OCI-LY3 (cell line): ENCODE data around the gene EAF1.
"Not testable (repeated sequence)": the region's sequence is repeated elsewhere in the genome, so short reads cannot be mapped to it uniquely, and the experiment has no call there.

Source experiments
- H2AFZ ChIP-seq: fragments of 200-600, 300-600 bp; shearing (Covaris generic); 2 replicates; pipeline ENCODE4 v1.6.0; 2014; ENCODE audit warnings: antibody characterized with exemption, low read depth, low read length
- H3K27ac ChIP-seq: fragments of 200-600, 300-600 bp; sonication (generic); 2 replicates; pipeline ENCODE4 v1.5.1; 2014; ENCODE audit warnings: mild to moderate bottlenecking, low read length, moderate library complexity, mixed read lengths
- H3K27me3 ChIP-seq: fragments of 200-600, 300-600 bp; sonication (generic); 2 replicates; pipeline ENCODE4 v1.6.1; 2014; ENCODE audit warnings: low read depth, low read length, mixed read lengths
- H3K36me3 ChIP-seq: fragments of 200-600, 300-600 bp; sonication (generic); replicated peaks from 2 replicates; pipeline ENCODE3; 2014; ENCODE audit warnings: low read depth, low read length, mixed read lengths
- H3K4me1 ChIP-seq: fragments of 300-600, 200-600 bp; sonication (generic); 2 replicates; pipeline ENCODE4 v1.6.1; 2014; ENCODE audit warnings: low read length, mixed read lengths
- H3K4me2 ChIP-seq: fragments of 200-600, 300-600 bp; sonication (generic); 2 replicates; pipeline ENCODE4 v1.6.1; 2014; ENCODE audit warnings: low read length, mixed read lengths
- H3K4me3 ChIP-seq: fragments of 300-600, 200-600 bp; sonication (generic); 2 replicates; pipeline ENCODE4 v1.5.1; 2014; ENCODE audit warnings: antibody characterized with exemption, mild to moderate bottlenecking, low read length, moderate library complexity
- H3K79me2 ChIP-seq: fragments of 300-600, 200-600 bp; shearing (Covaris generic); 2 replicates; pipeline ENCODE4 v1.6.1; 2014; ENCODE audit warnings: mild to moderate bottlenecking, low read length, mixed read lengths
- H3K9ac ChIP-seq: fragments of 300-600, 200-600 bp; shearing (Covaris generic); 2 replicates; pipeline ENCODE4 v1.6.0; 2014; ENCODE audit warnings: mild to moderate bottlenecking, low read length, moderate library complexity
- H3K9me3 ChIP-seq: fragments of 200-600, 300-600 bp; shearing (Covaris generic); 2 replicates; pipeline ENCODE4 v1.6.1; 2014; ENCODE audit warnings: low read length, mixed read lengths; ENCODE audit not compliant: insufficient read depth
- H4K20me1 ChIP-seq: fragments of 200-600, 300-600 bp; sonication (generic); 2 replicates; pipeline ENCODE4 v1.6.1; 2016; ENCODE audit warnings: low read length, mixed read lengths; ENCODE audit not compliant: insufficient read depth
- CTCF ChIP-seq: fragments of 200-600, 300-600 bp; sonication (generic); IDR thresholded peaks from 2 replicates; pipeline ENCODE4 v1.5.1; 2014; ENCODE audit warnings: antibody characterized with exemption, low read length, low read depth
- EZH2phosphoT487 ChIP-seq: fragments of 200-600 bp; shearing (Covaris generic); IDR thresholded peaks from 2 replicates; pipeline ENCODE4 v1.6.1; 2018; ENCODE audit warnings: antibody characterized with exemption, mixed run types, low read depth

Gene EAF1

GRCh38 chr3:15391007-15391406 lies 36.4 kb upstream of the EAF1 start:
- H3K4me1 ChIP-seq = peaks cover 56% of the 10 kb centered on the region
- no peaks in the 10 kb centered on the region for H4K20me1 ChIP-seq
- peaks cover 7% of the 10 kb centered on the region for H3K36me3 ChIP-seq
- peaks cover 6% of the 10 kb centered on the region for H3K9me3 ChIP-seq
- H3K9ac ChIP-seq = no peak overlapping the region
- H3K27ac ChIP-seq = peak overlapping the region; percentile 54
- H2AFZ ChIP-seq = peak overlapping the region; percentile 20
- no peak overlapping the region for H3K4me3 ChIP-seq
- no peaks in the 10 kb centered on the region for H3K79me2 ChIP-seq
- no peak overlapping the region for H3K4me2 ChIP-seq
- H3K27me3 ChIP-seq = no peaks in the 10 kb centered on the region
- TF ChIP-seq EZH2phosphoT487 = no peak
- no peak for TF ChIP-seq CTCF

- not testable (repeated sequence) for H3K4me2 ChIP-seq, H3K36me3 ChIP-seq, H3K27me3 ChIP-seq, H2AFZ ChIP-seq, H3K9ac ChIP-seq, H3K4me3 ChIP-seq, H3K79me2 ChIP-seq, H3K9me3 ChIP-seq, H3K27ac ChIP-seq, H4K20me1 ChIP-seq
- peaks cover 34% of the 10 kb centered on the region for H3K4me1 ChIP-seq
Measured at GRCh38 chr3:15393252-15393651, 34.1 kb upstream of the EAF1 start.

- not testable (repeated sequence) for H3K27me3 ChIP-seq, H3K36me3 ChIP-seq, H3K4me3 ChIP-seq, H3K27ac ChIP-seq, H2AFZ ChIP-seq, H3K9me3 ChIP-seq, H4K20me1 ChIP-seq, H3K9ac ChIP-seq, H3K79me2 ChIP-seq, H3K4me2 ChIP-seq
- peaks cover 37% of the 10 kb centered on the region for H3K4me1 ChIP-seq
Measured at GRCh38 chr3:15398731-15399133, 28.7 kb upstream of the EAF1 start.

- H3K4me2 ChIP-seq = no peak overlapping the region
- no peak overlapping the region for H2AFZ ChIP-seq
- H4K20me1 ChIP-seq = no peaks in the 10 kb centered on the region
- H3K36me3 ChIP-seq = no peaks in the 10 kb centered on the region
- H3K9ac ChIP-seq = no peak overlapping the region
- H3K27me3 ChIP-seq = no peaks in the 10 kb centered on the region
- H3K4me3 ChIP-seq = no peak overlapping the region
- no peak overlapping the region for H3K27ac ChIP-seq
- no peaks in the 10 kb centered on the region for H3K79me2 ChIP-seq
- H3K9me3 ChIP-seq = no peaks in the 10 kb centered on the region
- H3K4me1 ChIP-seq = peaks cover 48% of the 10 kb centered on the region
- TF ChIP-seq EZH2phosphoT487 (no peak), CTCF (no peak)
Measured at GRCh38 chr3:15399970-15400369, 27.4 kb upstream of the EAF1 start.

- Histone ChIP-seq H3K4me2 (peak overlapping the region; percentile 79), H3K4me1 (peaks cover 57% of the 10 kb centered on the region), H3K36me3 (no peaks in the 10 kb centered on the region), H3K79me2 (no peaks in the 10 kb centered on the region), H3K9me3 (no peaks in the 10 kb centered on the region), H4K20me1 (no peaks in the 10 kb centered on the region), H3K9ac (peak overlapping the region; percentile 64), H3K4me3 (peak overlapping the region; percentile 60), H3K27me3 (no peaks in the 10 kb centered on the region), H2AFZ (peak overlapping the region; percentile 81), H3K27ac (peak overlapping the region; percentile 59)
- TF ChIP-seq EZH2phosphoT487 (no peak), CTCF (no peak)
Measured at GRCh38 chr3:15401936-15402335, 25.5 kb upstream of the EAF1 start.
